HG03039 (cell line): ENCODE data around the gene PAPLN.

Experiments
- ATAC-seq: cut with Tn5 transposase; IDR thresholded peaks from one replicate; pipeline ENCODE4 v1.9.1; 2021; ENCODE audit warnings: mild to moderate bottlenecking, moderate library complexity; ENCODE audit not compliant: unreplicated experiment

PAPLN gene

DNA sequence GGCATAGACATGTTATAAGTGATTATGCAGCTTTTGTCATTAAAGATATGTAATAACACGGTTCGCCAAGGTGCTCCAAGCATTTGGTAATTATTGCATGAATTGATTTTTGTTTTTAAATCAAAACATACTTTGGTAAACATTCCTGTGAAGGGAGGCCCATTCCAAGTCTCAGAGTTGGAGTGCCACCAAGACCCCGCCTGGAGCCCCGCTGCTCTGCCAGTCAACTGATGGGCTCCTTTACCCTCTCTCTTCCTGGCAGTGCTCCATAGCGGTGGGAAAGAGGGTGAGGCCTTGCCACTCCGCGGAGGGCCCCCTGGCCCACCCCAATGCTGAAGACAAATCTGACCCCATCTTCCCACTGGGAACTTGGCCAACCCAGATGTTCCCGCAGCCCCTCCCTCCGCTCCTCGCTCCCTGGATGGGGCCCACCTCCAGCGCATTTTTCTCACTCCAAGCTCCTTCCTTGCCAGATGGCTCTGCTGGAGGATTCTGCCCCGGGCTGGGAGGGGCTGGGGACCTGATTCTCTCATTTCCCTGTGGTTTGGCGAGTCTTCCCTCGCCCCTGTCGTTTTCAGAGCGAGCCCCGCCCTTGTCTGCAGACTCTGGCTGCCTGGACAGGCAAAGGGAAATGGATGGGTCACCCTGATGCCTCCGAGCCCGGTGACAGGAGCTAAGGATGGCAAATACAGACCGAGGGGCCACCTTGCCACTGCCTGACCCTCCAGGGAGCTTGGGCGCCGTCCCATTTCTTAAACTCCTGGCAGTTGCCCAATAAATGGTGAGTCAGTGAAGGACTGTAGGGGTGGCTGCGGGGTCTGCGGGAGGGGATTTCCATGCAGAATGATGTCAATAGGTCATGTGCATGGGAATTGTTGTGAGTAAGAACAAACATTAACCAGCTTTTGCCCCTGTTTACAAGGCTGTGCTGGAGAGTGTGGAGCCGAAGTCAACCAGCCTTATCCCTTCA, 9.2 kb upstream of the PAPLN start:
- no peak for ATAC-seq

DNA sequence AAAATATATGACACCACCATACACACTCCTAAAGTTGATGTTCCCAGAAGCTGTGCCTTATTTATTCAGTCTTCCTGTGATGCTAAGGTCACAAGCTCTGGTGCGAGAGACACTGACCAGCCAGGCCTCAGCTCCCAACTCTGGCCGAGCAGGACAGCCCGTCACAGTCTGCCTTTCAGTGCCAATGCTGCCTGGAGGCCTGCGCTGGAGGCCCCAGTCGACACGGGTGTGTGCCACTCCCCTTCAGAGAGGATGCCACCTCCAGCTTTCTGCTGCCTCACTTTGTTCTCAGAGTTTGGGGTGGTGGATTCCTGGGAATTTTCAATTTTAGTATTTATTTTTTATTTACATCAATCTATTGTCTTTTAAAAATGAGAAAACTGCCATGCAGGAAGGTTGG, 7.3 kb upstream of the PAPLN start:
- ATAC-seq = no peak

GRCh38 chr14:73231981-73232851, 5.1 kb upstream of the PAPLN start:
- ATAC-seq = no peak

DNA sequence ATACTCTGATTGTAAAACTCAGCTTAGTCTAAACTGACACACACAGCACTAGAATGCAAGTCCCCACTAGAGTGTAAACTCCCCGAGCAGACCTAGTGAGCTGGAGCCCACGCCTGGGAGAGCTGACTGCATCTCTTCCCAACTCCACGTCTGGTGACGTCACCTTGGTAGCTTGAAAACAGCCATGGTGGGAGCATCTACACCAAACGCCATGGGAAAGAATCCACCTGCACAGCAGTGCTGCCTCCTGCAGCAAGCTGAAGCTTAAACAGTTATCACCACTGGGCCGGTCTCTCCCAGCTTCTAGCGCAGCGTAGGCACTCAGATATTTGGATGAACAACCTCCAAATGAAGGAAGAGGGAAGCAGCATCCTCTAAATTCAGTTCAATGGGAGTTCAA, 4.3 kb upstream of the PAPLN start:
- ATAC-seq = no peak

DNA sequence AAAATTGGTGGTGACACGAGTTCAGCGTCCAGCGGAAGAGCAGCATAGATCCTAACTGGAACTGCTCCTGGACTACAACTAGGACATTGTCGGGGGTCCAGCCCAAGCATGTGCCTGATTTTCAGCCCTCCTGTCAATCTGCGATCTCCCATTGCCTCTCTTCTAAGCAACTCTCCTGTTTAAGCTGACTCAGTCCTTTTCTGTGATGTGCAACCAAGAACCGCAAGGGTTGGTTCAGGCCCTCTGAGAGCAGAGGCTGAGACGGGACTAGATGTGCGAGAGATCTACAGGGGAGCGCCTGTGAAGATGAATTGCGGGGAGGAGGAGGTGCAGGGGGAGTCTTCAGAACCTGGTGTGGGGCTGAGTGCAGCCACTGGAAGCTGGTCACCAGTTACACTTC, 3.7 kb upstream of the PAPLN start:
- ATAC-seq = no peak

DNA sequence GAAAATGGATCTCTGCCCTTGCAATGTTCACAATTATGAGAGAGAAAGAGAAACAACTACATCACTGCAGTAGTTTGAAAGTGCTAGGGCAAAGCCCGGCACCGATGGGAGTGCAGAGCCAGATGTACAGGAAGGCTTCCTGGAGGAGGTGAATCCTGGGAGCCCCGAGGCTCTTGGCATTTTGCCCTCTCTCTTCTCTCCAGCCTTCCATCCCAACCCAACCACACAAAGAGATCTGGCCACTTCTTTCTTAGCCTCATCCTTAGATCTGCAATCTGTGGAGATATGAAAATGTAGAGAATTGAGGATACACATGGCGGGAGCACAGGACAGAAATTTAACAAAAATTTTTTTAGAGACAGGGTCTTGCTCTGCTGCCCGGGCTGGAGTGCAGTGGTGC, 3.3 kb upstream of the PAPLN start:
- ATAC-seq = no peak

DNA sequence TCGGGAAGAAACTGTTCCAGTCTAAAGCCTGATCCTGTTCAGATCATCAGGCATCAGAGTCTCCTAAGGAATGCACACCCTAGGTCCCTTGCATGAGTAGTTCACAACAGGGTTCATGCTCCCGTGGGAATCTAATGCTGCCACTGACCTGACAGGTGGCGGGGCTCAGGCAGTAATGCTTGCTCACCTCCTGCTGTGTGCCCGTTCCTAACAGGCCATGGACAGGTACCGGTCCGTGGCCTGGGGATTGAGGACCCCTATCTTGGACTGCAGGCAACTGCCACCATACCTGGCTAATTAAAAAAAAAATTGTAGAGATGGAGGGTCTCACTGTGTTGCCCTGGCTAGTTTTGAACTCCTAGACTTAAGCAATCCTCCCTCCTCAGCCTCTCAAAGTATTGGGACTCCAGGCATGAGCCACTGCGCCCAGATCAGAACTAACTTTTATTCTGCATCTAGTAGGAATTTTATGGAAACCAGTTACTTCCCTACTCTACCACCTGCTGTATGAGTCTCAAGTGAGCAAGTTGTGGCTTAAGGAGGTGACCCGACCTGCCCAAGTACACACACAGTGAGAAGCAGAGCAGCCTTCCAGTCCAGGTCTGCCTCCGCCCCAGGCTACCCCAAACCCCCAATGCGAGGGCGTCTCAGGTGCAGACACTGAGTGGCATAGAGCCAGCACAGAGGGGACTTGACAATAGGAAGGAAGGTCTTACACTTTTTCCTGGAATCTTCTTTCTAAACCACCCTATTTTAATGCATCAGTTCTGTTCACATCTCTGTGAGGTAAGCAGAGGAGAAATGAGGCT, 2.5 kb upstream of the PAPLN start:
- no peak for ATAC-seq

DNA sequence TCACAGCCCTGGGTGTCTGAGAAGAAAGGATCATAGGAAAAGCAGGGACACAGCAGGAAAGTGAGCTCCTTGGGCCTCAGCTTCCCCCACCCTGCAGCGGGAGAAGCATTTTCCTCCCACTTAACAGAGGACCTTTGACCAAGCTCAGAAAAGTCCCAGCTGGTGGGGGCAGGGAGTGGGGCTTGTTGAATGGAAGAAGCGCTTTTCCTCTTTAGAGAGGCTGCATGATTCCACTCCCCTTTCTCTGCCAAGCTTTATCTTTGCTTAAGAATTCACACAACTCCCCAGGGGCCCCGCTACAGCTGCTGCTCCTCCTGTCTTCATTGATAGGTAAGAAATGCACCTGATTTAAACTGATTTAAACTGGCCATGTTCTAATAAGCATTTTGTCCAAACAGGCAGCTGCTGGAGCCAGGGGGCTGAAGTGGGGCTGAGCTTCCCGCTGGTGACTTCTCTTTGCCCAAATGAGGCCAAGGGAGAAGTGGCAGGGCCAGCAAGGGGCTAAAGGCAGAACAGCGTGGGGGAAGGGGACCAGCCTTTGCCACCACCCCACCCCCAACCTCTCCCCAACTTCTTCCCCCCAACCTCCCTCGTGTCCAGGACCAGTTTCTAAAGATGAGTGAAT, 1.7 kb upstream of the PAPLN start:
- ATAC-seq = no peak

DNA sequence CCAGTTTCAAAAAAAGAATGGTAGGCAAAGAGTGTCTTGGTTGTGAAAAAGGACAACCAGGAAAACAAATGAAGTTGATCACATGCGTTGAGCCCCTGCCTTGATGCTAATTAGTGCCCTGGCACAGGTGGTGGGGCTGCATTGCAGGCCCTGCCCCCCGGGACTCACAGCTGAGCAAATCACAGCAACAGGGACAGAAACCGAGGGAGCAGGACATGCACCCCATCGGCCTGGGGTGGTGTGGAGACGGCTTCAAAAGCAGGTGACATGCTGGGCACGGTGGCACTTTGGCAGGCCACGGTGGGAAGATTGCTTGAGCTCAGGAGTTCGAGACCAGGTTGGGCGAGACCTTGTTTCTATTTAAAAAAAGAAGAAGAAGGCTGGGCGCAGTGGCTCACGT, 1.1 kb upstream of the PAPLN start:
- ATAC-seq = no peak

DNA sequence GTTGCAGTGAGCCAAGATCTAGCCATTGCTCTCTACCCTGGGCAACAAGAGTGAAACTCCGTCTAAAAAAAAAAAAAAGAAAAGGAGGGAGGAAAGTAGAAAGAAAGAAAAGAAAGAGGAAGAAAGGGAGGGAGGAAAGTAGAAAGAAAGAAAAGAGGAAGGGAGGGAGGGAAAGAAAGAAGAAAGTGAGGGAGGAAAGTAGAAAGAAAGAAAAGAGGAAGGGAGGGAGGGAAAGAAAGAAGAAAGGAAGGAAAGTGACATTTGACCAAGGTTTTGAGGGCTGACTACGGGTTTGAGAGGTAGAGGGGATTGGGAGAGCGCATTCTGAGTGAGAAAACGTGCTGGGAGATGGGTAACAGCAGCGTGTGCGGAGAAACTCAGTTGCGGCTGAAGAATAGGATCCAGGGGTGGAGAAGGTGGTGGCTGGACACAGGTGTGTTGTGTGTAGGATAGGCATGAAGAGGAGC, 521 bp upstream of the PAPLN start:
- ATAC-seq = no peak

GRCh38 chr14:73237786-73238423, 599 bp downstream of the PAPLN start:
- no peak for ATAC-seq

DNA sequence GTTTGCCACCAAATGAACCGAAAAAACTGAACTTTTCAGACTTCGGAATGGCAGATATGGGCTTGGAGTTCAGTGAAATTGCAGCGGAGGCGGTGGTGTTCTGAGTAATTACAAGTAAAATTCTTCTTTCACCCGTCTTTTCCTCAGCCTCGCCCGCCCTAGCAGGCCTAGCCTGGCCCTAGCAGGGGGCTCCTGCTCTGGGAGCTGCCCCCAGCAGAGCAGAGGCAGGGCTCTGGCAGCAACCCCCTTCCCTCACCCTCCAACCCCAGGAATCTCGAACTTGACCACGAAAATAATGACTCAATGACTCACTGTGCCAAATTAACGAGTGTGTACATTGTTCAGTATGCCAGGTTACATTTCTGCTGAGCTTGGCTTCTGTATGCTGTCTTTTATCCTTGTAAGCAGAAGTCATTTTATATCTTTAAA, 1.1 kb downstream of the PAPLN start:
- no peak for ATAC-seq

- ATAC-seq = no peak
Measured at GRCh38 chr14:73238941-73239340, 1.6 kb downstream of the PAPLN start.

GRCh38 chr14:73239393-73240241, 2.3 kb downstream of the PAPLN start:
- no peak for ATAC-seq

- no peak for ATAC-seq
Measured at GRCh38 chr14:73240816-73241480, 3.6 kb downstream of the PAPLN start.

- ATAC-seq = no peak
Measured at GRCh38 chr14:73241481-73242165, 4.3 kb downstream of the PAPLN start.

DNA sequence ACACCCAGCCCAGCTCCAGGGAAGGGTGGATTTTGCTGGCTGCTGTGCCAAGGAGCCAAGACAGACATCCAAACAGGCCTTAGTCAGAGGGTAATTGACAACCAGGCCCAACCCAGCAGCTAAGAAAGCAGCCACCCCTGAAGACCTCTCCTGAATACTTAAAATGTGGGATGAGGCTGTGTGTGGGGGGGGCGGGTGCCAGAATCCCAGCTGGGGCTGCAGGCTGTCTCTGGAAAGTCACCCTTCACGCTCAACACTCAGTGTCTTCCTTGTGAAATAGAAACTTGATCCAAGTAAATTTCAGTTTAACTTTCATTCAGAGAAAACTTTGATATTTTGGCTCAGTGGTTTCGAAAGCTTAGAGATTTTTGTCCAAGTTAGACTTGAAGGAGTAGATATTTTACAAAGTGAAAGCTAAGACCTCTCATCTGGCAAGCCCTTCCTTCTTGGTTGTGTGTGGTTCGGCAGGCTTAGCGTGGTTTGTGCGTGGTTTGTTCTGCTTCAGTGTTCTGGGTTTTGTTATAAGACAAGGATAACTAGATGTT, 5.1 kb downstream of the PAPLN start:
- ATAC-seq = no peak

DNA sequence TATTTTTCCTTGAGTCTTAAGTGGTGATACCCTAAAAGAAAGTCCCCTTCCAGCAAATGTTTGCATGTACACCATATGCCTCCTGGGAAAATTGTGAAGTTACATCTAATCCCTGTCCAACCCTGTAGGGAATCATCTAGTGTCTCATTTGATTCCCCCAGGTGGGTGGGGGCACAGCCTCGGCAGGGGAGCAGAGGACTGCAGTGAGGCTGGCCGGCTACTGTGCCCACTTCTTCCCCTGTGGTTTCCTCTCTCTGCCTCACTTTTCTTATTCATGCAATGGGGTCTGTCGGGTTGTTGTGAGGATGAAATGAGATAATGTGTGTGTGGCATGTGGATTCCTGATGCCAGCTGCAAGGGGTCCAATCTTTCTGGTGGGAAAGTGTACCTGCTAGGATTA, 6.0 kb downstream of the PAPLN start:
- no peak for ATAC-seq
